Middle frontal gyrus (tissue), 1 donor: ENCODE data around the gene SLC35G2.
"Not testable (repeated sequence)": the region's sequence is repeated elsewhere in the genome, so short reads cannot be mapped to it uniquely, and the experiment has no call there.

Experiments used
- DNase-seq: peaks from one replicate; pipeline ENCODE4 v3.0.0-alpha.2; 2015; ENCODE audit warnings: low spot score; ENCODE audit errors: extremely low spot score

The SLC35G2 gene

GRCh38 chr3:136835089-136835812 lies 16.3 kb downstream of the SLC35G2 start:
- DNase-seq, result no peak

GRCh38 chr3:136835813-136836510 lies 17.0 kb downstream of the SLC35G2 start:
- DNase-seq, result no peak

GRCh38 chr3:136836511-136837156 lies 17.7 kb downstream of the SLC35G2 start:
- no peak for DNase-seq

- DNase-seq, result no peak
Observed at GRCh38 chr3:136838641-136839555, 20.0 kb downstream of the SLC35G2 start.

DNA sequence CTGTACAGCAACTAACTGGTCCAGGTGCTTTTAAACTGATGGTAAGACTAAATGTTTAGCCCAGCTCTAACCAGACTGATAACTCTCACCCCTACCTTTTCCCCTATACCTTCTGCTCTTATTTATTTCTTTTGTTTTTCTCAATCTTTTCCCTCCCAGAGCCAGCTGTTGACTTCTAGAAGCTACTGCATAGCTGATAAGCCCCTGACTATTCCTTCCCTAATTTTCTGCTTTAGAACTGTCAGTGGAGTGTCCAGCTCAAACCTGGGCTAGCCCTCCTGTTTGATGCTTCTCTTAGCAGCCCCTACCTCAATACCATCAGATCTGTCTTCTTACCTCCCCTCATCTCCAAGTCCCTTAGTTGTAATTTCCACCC lies 20.6 kb downstream of the SLC35G2 start:
- DNase-seq, result no peak

GRCh38 chr3:136840252-136840651 lies 21.3 kb downstream of the SLC35G2 start:
- no peak for DNase-seq

DNA sequence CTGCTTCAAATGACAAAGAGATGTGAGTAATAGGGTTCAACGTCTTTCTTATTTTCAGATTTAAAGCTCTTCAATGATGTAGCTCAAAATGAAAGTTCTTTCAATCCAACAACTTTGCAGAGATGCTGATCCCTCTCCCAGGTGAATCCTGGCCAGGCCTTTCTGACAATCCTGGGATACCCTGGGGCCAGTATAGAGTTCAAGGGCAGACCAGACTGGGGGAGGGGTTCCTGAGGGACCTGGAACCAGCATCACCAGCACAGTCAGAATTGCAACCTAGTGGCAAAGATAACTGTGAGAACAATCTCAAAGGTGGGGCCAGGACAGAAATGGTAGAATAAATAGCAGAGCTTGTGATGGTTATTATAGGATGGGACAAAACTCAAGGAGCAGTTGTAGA lies 23.4 kb downstream of the SLC35G2 start:
- DNase-seq, result no peak

GRCh38 chr3:136844724-136845123 lies 25.8 kb downstream of the SLC35G2 start:
- DNase-seq, result no peak

DNA sequence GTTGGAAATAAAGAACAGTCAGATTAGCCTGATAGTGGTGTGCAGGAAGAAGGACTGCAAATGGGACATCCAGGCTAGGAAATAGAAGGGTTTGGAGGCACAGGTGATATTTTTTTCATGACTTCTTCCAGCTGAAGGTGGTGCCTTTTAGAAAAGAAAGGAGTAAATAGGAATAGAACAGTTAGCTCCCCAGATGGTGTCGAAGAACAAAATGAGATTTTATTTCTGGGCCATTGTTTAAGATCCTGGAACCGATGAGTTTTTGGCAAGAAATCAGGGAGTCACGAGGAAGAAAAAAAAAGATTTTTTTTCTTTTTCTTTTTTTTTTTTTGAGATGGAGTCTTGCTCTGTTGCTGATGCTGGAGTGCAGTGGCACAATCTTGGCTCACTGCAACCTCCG lies 33.3 kb downstream of the SLC35G2 start:
- DNase-seq, result no peak

DNA sequence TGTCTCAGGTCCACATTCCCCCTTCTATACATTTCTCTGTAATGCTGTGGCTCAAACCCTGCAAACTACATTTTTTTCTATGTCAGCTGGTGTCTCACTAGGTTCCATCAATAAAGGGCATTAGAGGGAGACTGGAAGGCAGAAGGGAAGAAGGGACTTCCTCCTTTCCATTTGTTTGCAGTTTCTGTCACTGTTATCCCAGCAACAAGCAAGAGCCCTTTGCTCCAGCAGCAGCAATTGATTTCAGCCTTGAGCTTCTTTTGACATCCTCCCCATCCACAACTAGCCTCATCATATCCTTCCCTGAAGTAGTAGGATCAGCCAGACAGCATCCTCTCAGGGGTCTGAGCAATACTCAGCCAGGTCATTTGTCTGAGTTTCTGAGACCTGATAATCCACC lies 37.7 kb downstream of the SLC35G2 start:
- DNase-seq, result no peak

- DNase-seq, result no peak
Observed at GRCh38 chr3:136858381-136858780, 39.5 kb downstream of the SLC35G2 start.

DNA sequence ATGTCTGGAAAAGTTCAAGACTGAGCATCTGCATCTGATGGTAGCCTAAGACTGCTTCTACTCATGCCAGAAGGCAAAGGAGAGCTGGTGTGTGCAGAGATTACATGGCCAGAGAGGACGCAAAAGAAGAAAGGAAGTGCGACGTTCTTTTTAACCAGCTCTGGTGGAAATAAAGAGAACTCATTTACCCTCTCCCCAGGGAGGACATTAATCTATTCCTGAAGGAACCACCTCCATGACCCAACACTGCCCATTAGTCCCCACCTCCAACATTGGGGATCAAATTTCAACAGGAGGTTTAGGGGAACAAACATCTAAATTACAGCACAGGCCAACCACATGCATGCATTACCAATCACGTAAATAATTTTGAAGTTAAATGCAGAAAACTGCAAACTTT lies 41.6 kb downstream of the SLC35G2 start:
- DNase-seq, result no peak

DNA sequence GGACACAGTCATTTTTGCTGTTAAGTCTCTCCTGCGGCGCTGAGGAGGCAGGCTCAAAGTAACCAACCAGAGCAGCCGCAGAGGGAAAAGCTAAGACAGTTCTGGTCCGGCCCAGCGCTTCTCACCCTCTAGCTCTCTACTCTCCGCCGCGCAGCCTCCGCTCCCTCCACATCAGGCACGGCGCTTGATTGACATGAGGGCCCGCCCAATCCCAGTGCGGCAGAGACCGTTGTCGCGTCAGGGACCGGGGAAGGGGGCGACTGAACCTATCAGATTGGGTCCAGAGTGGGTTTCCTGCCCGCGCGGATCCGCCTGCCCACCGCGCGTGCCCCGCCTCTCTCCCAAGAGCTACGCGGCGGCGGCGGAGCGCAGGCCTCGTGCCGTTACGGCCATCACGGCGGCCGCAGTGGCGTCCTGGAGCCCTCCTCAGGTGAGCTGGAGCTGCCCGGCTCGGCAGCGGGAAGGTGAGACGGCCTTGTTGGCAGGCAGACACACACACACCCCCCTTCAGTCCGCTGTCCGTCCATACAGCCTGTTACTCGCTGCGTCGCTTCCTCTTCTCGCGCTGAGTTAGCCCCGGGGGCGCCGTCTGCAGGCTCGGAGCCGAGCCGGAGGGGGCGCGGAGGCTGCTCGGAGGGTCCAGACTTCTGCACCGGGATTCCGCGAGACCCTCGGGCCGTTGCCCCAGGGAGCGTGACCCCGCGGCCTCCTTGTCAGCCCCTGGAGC lies 43.1 kb downstream of the SLC35G2 start, which contains the start of gene NCK1:
TSS of gene NCK1 (plus strand) at position 319 of the 727 bp plus-strand sequence. CDS start 65,794 bp downstream, outside the sequence.
- DNase-seq, result peak; percentile 94

DNA sequence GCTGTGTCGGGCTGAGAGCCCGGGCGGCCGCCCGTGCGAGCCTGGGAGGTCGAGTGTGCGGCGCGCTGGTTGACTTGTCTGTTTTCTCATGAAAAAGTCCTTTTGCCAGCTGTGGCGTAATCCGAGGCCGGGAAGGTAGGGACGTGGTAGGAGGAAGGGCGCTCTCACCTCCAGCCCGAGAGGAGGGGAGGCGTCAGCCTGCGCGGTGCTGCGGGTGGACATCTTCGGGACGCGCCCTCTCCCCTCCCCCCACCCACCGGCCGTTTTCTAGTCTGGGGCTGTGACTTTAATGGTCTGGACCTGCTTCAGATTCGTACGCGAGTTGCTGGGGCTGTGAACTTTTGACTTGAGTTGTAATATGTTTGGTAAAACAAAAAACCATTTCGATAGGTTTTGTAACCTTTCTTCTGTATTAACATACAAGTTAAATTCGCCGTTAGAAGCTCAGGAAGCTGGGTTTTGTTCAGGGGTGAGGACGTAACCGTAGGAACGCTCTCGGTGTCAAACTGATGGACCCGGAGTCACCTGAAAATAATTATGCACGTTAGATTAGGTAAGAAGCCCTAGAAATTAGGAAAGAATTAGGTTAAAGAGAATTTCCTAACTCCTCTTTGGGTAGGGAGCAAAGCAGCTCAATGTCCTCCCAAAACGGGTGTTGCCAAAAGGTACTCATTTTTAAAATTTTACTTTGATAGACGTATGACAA lies 43.8 kb downstream of the SLC35G2 start:
- DNase-seq, result no peak

- DNase-seq, result no peak
Observed at GRCh38 chr3:136869282-136869681, 50.4 kb downstream of the SLC35G2 start.

GRCh38 chr3:136872258-136872657 lies 53.3 kb downstream of the SLC35G2 start:
- not testable (repeated sequence) for DNase-seq

DNA sequence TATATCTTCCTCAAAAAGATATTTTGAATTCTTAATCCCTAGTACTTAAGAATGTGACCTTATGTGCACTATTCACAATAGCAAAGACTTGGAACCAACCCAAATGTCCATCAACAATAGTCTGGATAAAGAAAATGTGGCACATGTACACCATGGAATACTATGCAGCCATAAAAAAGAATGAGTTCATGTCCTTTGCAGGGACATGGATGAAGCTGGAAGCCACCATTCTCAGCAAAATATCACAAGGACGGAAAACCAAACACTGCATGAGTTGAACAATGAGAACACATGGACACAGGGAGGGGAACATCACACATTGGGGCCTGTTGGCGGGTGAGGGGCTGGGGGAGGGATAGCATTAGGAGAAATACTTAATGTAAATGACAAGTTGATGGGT lies 60.6 kb downstream of the SLC35G2 start:
- DNase-seq, result not testable (repeated sequence)

DNA sequence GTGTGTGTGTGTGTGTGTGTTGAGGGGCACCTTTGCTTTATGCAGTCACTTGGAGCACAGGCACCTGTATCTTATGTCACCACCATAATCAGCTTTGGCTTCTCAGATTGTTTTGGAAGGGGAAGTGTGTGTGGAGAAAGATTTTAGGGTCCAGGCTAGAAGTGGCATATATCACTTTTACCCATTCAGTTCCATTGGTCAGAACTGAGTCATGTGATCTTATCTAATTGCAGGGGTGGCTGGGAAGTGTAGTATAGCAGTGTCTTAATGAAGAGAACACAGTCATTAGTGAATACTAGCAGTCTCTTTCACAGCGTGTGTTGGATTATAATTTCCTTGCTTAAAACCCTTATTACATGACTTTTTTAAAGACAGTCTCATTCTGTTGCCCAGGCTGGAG lies 63.6 kb downstream of the SLC35G2 start:
- no peak for DNase-seq

- no peak for DNase-seq
Observed at GRCh38 chr3:136883967-136884720, 65.2 kb downstream of the SLC35G2 start.
